Renal cortex interstitium (tissue), 11 donors: ENCODE results near the gene ZXDC. TPM values are rescaled to one million over a fixed set of nuclear protein-coding genes. Genes with fewer than 3 reads are reported as not detected.

Experiments
- DNase-seq, 11 donors: peaks; one replicate each; pipeline ENCODE4 v3.0.0-alpha.2; 2013; ENCODE audit warnings: low read depth in 9 of 11, low spot score in 4 of 11; ENCODE audit errors: extremely low read depth in 1 of 11
- polyA plus RNA-seq, 3 donors: library from polyadenylated mRNA; unstranded; fragments of 120-200 nt; gene quantifications; one replicate each; pipeline ENCODE4 v1.2.1, GENCODE V29; 2013; ENCODE audit not compliant: insufficient read length in 3 of 3

ZXDC gene
- polyA plus RNA-seq, 3 donors: 31.1 to 44.5 (median 34.7) TPM

GRCh38 chr3:126433496-126434263 lies 42.0 kb downstream of the ZXDC start:
- DNase-seq: no peak

DNA sequence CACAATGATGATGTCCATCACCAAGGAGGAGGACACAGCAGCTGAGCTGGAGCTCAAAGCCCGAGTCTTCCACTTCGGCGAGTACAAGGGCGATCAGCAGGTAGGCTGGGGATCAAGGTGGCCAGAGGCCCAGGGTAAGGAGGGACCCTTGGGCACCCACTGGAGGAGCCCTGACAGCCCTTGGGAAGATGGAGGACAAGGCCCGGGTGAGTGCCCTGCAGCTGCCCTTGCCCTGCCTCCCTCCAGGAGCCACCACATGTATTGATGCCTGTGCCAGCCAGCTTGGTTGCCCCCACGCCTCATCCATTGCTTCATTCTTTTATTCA lies 42.6 kb downstream of the ZXDC start:
- no peak for DNase-seq

DNA sequence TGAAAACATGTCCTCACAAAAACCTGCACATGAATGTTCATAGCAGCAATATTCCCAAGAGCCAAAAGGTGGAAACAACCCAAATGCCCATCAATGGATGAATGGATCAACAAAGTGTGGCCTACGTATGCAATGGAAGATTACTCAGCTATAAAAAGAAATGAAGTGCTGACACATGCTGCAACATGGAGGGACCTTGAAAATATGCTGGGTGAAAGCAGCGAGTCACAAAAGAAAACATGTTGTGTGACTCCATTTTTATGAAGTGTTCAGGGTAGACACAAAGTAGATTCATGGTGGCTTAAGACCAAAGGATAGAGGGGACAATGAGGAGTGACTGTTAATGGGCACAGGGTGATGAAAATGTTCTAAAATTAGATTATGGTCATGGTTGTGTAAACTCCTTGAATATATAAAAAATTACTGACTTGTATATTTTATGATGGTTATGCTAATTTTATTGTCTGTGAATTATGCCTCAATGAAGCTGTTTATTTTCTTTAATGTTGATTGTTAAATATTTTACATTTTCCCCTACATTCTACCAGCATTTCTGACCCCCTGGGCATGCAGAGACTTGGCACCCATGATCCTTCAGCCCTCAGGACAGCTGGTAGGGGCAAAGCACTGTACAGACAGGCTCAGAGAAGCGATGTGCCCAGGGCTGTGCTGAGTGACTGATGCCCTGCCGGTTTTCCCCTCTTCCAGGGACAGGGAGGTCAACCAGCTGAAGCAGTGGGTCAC lies 43.2 kb downstream of the ZXDC start:
- DNase-seq: no peak

DNA sequence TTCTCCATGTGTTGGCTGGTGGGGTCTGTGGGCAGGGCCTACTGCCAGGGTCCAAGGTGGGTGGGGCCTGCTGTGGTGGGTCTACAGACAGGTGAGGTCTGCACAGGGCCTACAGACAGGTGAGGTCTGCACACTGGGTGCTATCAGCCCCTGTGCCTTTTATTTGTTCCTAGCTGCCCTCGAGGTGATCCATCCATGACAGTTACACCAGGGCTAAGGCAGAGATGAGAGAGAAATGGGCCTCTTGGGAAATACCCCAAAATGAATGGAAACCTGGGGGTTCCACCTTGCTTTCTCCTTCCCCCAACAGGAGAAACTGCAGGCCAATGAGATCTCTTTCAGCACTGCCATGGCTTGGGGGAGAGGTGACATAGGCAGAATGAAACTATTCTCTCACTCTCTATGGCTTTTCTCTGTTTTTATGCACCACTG lies 44.6 kb downstream of the ZXDC start:
- DNase-seq: no peak

GRCh38 chr3:126424751-126425150 lies 50.9 kb downstream of the ZXDC start:
- no peak for DNase-seq

DNA sequence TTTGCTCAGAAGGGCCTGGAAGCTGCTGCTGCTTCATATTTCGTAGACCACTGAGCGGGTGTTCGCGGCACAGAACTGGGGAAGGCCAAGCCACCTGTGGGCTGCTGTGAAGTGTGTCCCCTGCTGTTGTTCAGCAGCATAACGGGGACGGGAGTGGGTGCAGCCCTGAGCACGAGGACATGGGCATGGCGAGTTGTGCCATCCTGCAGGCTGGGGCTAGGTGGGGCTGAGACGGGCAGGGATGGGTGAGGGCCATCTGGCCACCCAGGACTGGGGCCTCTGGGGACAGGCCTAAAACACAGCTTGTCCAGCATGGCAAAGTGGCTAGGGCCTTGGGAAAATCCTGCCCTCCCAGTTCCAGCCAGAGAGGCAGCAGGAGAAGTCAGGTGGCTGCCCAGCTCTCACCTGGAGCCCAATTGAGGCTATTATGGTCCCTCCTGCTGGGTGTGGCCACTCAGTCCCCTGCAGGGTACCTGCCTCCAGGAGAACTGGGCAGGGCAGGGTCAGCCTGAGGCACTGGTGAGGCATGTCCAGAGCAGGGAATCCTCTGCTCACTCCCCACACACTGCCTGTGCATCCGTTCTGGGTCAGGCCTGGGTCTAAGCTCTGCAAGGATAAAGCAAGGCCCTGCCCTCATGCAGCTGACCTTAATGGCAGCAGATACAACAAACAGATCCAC lies 51.5 kb downstream of the ZXDC start:
- no peak for DNase-seq

DNA sequence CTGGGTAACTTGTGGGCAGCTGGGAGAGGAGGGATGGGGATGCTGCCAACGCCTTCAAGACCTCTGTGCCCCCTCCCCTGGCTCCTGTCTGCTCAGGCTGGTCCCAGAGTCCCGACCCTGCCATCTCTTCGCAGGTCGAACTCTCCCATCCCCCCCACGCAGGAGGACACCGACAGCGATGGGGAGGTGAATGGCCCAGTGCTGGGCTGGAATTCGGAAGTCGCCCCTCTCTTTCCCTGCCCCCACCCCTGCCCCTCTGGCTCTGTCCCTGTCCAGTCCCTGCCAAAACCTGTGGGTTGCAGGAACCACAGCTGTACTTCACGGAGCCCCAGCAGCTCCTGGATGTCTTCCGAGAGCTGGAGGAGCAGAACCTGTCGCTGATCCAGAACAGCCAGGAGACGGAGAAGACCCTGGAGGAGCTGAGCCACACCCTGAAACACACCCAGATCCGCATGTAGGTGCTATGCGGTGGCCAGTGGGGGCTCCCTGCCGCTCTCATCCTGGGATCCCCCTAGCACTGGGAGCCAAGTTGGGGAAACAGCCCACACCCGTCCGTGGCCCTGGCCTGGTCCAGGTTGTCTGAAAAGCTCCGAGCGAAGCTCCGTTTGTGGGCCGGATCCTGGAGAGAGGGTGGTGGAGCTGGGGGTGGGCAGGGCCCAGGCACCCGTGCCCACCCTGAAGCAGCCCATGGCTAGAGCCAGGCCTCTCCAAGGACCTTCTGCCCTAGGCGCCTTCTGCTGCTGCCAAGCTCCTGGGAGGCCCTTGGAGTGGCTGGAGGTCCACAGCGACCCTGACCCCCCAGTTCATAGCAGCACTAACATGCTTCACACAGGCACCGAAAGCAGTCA lies 52.3 kb downstream of the ZXDC start:
- DNase-seq: no peak

- no peak for DNase-seq
These were observed 53.1 kb downstream of the ZXDC start for GRCh38 chr3:126422571-126423091.

- no peak for DNase-seq
These were observed 53.6 kb downstream of the ZXDC start for GRCh38 chr3:126422121-126422520.

DNA sequence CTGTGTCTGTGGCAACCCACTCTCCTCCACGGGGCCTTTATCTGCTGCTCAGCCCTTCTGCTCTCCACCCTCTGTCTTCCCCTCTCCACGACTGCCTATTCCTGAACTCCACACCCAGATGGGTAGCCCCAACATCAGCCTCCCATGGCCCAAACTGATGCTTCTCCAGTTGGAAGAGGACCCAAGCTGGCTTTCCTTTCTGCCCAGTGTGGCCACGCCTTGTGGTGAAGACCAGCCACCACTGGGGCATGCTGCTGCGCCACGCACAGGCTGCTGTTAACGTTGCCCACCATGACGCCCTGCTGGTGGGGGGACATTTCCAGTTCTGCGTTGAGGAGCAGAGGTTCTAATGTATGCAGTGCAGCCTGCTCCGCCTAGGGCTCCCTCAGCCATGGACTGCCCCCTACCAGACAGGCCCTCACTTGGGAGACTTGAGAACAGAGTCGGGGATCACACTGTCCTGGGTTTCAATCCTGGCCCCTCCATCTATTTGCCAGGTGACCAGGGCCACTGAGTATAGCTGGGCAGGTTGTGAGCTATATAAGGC lies 54.0 kb downstream of the ZXDC start:
- DNase-seq: no peak

GRCh38 chr3:126419886-126420786 lies 55.6 kb downstream of the ZXDC start:
- no peak for DNase-seq

DNA sequence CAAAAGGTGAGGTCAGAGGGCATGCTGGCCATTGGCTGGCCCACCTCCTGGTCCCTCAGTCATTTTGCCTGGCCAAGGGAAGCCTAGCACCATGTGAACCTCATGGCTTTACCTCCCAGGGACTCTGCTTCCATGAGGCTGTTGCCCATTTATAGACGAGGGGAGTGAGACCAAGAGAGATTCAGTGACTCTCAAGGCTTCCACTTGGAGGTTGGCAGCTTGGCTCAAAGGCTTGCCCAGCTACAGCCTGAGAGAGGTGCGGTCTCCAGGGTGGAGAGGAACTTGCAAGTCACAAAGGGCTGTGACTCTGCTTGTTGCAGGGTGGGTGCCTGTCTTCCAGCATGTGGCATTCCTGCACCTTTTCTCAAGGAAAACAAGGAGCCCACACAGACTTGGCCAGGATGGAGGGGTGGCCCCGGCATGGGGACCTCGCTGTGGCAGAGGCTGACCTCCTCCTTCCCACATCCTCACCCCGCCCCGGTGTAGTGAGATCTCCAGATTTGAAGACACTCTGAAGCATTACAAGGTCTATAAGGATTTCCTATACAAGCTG lies 56.5 kb downstream of the ZXDC start:
- DNase-seq: no peak

- no peak for DNase-seq
These were observed 57.0 kb downstream of the ZXDC start for GRCh38 chr3:126418661-126419131.

GRCh38 chr3:126417981-126418530 lies 57.6 kb downstream of the ZXDC start:
- no peak for DNase-seq

DNA sequence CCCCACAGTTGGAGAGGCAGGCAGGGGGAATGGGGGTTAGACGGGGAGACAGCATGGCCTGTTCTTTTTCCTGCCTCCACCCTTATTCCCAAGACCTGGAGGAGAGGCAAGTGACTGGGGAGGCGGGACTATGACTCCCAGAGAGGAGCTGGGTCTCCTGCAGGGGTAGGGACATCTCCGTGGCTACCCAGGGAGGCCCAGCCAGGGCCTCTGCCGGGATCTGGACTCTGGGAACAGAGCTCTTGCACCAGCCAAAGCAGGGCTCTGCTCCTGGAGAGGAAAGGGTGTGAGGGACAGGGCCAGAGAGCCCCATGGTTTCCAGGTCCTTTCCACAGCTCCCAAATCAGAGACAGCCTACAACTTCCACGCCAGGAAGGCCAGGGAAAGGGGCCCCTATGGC lies 58.2 kb downstream of the ZXDC start:
- no peak for DNase-seq

GRCh38 chr3:126416943-126417342 lies 58.7 kb downstream of the ZXDC start:
- DNase-seq: no peak
